Common myeloid progenitor, CD34-positive (primary cell): Measurements from ENCODE around the gene COX7B2.

ENCODE experiments used
- CTCF ChIA-PET: fragments of 350-600 bp; sonication (Branson Sonifier 250); formaldehyde crosslinking; loops from one replicate; lab custom pipeline; 2021; ENCODE audit warnings: antibody characterized with exemption; lab: Charles Lee
- POLR2A ChIA-PET: fragments of 350-600 bp; sonication (Branson Sonifier 250); formaldehyde crosslinking; loops from one replicate; lab custom pipeline; 2021; ENCODE audit warnings: antibody characterized with exemption; lab: Charles Lee
- DNase-seq, 3 donors: peaks; one replicate each; pipeline versions ENCODE4 v3.0.0 to v3.0.0-alpha.2; 2013
- H3K27ac ChIP-seq, 2 experiments: 1 replicate in 1 of 2; 2 replicates in 1 of 2; pipeline ENCODE4 v1.7.0; 2013; ENCODE audit warnings: inconsistent platforms in 2 of 2, low read length in 2 of 2, mild to moderate bottlenecking in 2 of 2, low read depth in 1 of 2, moderate library complexity in 1 of 2; ENCODE audit not compliant: severe bottlenecking in 2 of 2, insufficient read depth in 1 of 2, poor library complexity in 1 of 2
- H3K27me3 ChIP-seq, 5 experiments: replicated peaks in 2 of 5; 1 replicate in 3 of 5; 2 replicates in 2 of 5; pipeline versions ENCODE4 v1.6.1 to v1.7.0; 2013; ENCODE audit warnings: low read length in 4 of 5, mild to moderate bottlenecking in 2 of 5, moderate library complexity in 2 of 5, inconsistent platforms in 1 of 5; ENCODE audit not compliant: insufficient read depth in 5 of 5, control insufficient read depth in 4 of 5
- H3K36me3 ChIP-seq, 4 experiments: 1 replicate in 2 of 4; 2 replicates in 2 of 4; pipeline versions ENCODE4 v1.6.1 to v1.7.0; 2013; ENCODE audit warnings: low read length in 3 of 4, control low read depth in 1 of 4, mild to moderate bottlenecking in 1 of 4; ENCODE audit not compliant: control insufficient read depth in 4 of 4, insufficient read depth in 4 of 4
- H3K4me1 ChIP-seq, 4 experiments: 1 replicate in 3 of 4; 2 replicates in 1 of 4; pipeline versions ENCODE4 v1.6.1 to v1.7.1; 2013; ENCODE audit warnings: low read length in 3 of 4, mild to moderate bottlenecking in 3 of 4, control low read depth in 1 of 4, inconsistent platforms in 1 of 4, moderate library complexity in 1 of 4; ENCODE audit not compliant: control insufficient read depth in 4 of 4, insufficient read depth in 4 of 4; ENCODE audit errors: control extremely low read depth in 1 of 4
- H3K4me3 ChIP-seq, 7 experiments: 1 replicate in 4 of 7; 2 replicates in 3 of 7; pipeline versions ENCODE4 v1.5.1 to v1.7.0; 2013; ENCODE audit warnings: mild to moderate bottlenecking in 7 of 7, low read length in 6 of 7, moderate library complexity in 6 of 7, inconsistent platforms in 2 of 7, low read depth in 2 of 7, control low read depth in 1 of 7; ENCODE audit not compliant: insufficient read depth in 4 of 7, control insufficient read depth in 1 of 7; ENCODE audit errors: extremely low read depth in 1 of 7
- H3K9me3 ChIP-seq, 5 experiments: 1 replicate in 4 of 5; 2 replicates in 1 of 5; pipeline versions ENCODE4 v1.6.1 to v1.7.1; 2013; ENCODE audit warnings: low read length in 4 of 5, mild to moderate bottlenecking in 2 of 5, inconsistent platforms in 1 of 5, low read depth in 1 of 5, moderate library complexity in 1 of 5; ENCODE audit not compliant: control insufficient read depth in 4 of 5, insufficient read depth in 2 of 5; ENCODE audit errors: control extremely low read depth in 1 of 5
- WGBS: methylation state at CpG from one replicate; pipeline ENCODE4 v1.1.5; 2013; ENCODE audit not compliant: insufficient coverage; 5-methylcytosine and 5-hydroxymethylcytosine counted together

Gene COX7B2

GRCh38 chr4:46933686-46934085 is 24.6 kb upstream of the COX7B2 start:
- ChIA-PET CTCF (interaction anchor here (1.0 to 1.2 kb wide), 3 partner anchors 99 to 452 kb away, joined by 3 to 4 read pairs (median 3); no protein-coding TSS in a partner anchor), POLR2A (no interaction called here)
- H3K27ac ChIP-seq: no peak overlapping the region
- H3K27me3 ChIP-seq: peaks cover 0 to 3% (median 0%) of the 10 kb centered on the region in 5 experiments
- H3K36me3 ChIP-seq: no peaks in the 10 kb centered on the region
- WGBS: 100% methylated on average over 2 of the region's 3 CpGs
- H3K4me3 ChIP-seq: no peak overlapping the region
- H3K4me1 ChIP-seq: no peaks in the 10 kb centered on the region
- H3K9me3 ChIP-seq: no peaks in the 10 kb centered on the region
- DNase-seq: no peak

GRCh38 chr4:46931981-46932380 is 22.9 kb upstream of the COX7B2 start:
- 13% methylated on average over 2 of the region's 3 CpGs for WGBS
- H3K27me3 ChIP-seq: peaks cover 0 to 7% (median 3%) of the 10 kb centered on the region in 5 experiments
- no peaks in the 10 kb centered on the region for H3K4me1 ChIP-seq
- ChIA-PET CTCF (interaction anchor here (0.9 to 1.6 kb wide), 6 partner anchors 8 to 101 kb away, joined by 3 to 5 read pairs (median 4); no protein-coding TSS in a partner anchor), POLR2A (no interaction called here)
- H3K9me3 ChIP-seq: no peaks in the 10 kb centered on the region
- DNase-seq: peak; percentile 44 to 70 (median 61)
- H3K27ac ChIP-seq: no peak overlapping the region
- no peaks in the 10 kb centered on the region for H3K36me3 ChIP-seq
- H3K4me3 ChIP-seq: no peak overlapping the region

- no CpG with 5 or more reads among the region's 3 CpGs for WGBS
- Histone ChIP-seq H3K4me1 (no peaks in the 10 kb centered on the region), H3K36me3 (no peaks in the 10 kb centered on the region), H3K4me3 (no peak overlapping the region), H3K27me3 (peaks cover 0 to 7% (median 3%) of the 10 kb centered on the region in 5 experiments), H3K9me3 (no peaks in the 10 kb centered on the region), H3K27ac (no peak overlapping the region)
- no peak for DNase-seq
- POLR2A ChIA-PET: no interaction called here
- CTCF ChIA-PET: interaction anchor here (1.6 kb wide), 1 partner anchor 84 kb away, joined by 3 read pairs; no protein-coding TSS in a partner anchor
Measured at GRCh38 chr4:46930891-46931290, 21.8 kb upstream of the COX7B2 start.

GRCh38 chr4:46927201-46927600 is 18.2 kb upstream of the COX7B2 start:
- Histone ChIP-seq H3K4me3 (no peak overlapping the region), H3K27me3 (peaks cover 0 to 5% (median 3%) of the 10 kb centered on the region in 5 experiments), H3K27ac (no peak overlapping the region), H3K9me3 (no peaks in the 10 kb centered on the region), H3K4me1 (no peaks in the 10 kb centered on the region), H3K36me3 (no peaks in the 10 kb centered on the region)
- ChIA-PET POLR2A (no interaction called here), CTCF (no interaction called here)
- no peak for DNase-seq

- Histone ChIP-seq H3K9me3 (no peaks in the 10 kb centered on the region), H3K36me3 (no peaks in the 10 kb centered on the region), H3K27me3 (peaks cover 0 to 5% (median 2%) of the 10 kb centered on the region in 5 experiments), H3K27ac (no peak overlapping the region), H3K4me3 (no peak overlapping the region), H3K4me1 (no peaks in the 10 kb centered on the region)
- no peak for DNase-seq
- POLR2A ChIA-PET: interaction anchor here (0.6 kb wide), 1 partner anchor 450 kb away, joined by 3 read pairs; no protein-coding TSS in a partner anchor
- CTCF ChIA-PET: no interaction called here
Measured at GRCh38 chr4:46924789-46925529, 15.9 kb upstream of the COX7B2 start.

GRCh38 chr4:46922205-46922604 is 13.2 kb upstream of the COX7B2 start:
- H3K9me3 ChIP-seq: no peaks in the 10 kb centered on the region
- no peaks in the 10 kb centered on the region for H3K36me3 ChIP-seq
- no peak overlapping the region for H3K27ac ChIP-seq
- CTCF ChIA-PET: interaction anchor here (0.7 to 1.0 kb wide), 2 partner anchors 18 to 460 kb away, joined by 3 read pairs; no protein-coding TSS in a partner anchor
- H3K4me1 ChIP-seq: no peaks in the 10 kb centered on the region
- no CpG with 5 or more reads among the region's 3 CpGs for WGBS
- DNase-seq: no peak
- H3K27me3 ChIP-seq: peaks cover 0 to 2% (median 0%) of the 10 kb centered on the region in 5 experiments
- POLR2A ChIA-PET: no interaction called here
- no peak overlapping the region for H3K4me3 ChIP-seq

- Histone ChIP-seq H3K27me3 (peaks cover 0 to 2% (median 0%) of the 10 kb centered on the region in 5 experiments), H3K9me3 (no peaks in the 10 kb centered on the region), H3K27ac (no peak overlapping the region), H3K4me1 (no peaks in the 10 kb centered on the region), H3K36me3 (no peaks in the 10 kb centered on the region), H3K4me3 (no peak overlapping the region)
- DNase-seq: no peak
- ChIA-PET CTCF (no interaction called here), POLR2A (no interaction called here)
- 90% methylated on average over 4 of the region's 4 CpGs for WGBS
Measured at GRCh38 chr4:46908148-46908547, 897 bp downstream of the COX7B2 start.
